ENCODE measurements around the gene SCARB2. TPM values are rescaled to one million over a fixed set of nuclear protein-coding genes. Genes with fewer than 3 reads are reported as not detected.

Gene SCARB2
- total RNA-seq, 2 donors from 2014 or later = 169 to 392 TPM

DNA sequence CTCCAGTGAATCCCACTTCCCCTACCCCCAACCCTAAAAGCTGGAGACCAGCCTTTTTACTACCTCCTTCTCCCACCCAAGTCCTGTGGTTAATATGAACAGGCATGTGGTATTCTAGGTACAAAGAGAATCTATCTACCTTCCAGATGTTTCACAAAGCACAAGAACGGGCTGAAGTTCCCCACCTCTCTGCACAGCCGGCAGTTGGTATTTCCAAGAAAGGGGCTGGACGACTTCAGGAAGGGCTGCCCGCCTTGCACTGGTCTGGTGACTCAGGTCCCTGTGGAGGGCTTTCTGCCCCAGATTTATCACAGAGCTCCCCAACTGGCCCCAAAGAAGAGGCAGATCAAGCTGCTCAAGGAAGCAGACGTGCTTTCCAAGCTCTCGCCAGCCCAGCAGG, 42.4 kb upstream of the SCARB2 start:
- DNase-seq (ENCODE audit: low spot score) = no peak
- Histone ChIP-seq H3K27me3 (replicated peaks; ENCODE audit: insufficient read depth) (no peaks in the 10 kb centered on the region), H3K36me3 (no peaks in the 10 kb centered on the region), H3K4me1 (replicated peaks) (no peaks in the 10 kb centered on the region), H3K9me3 (no peaks in the 10 kb centered on the region), H3K27ac (no peak overlapping the region), H3K4me3 (no peak overlapping the region)
- no peak for TF ChIP-seq POLR2AphosphoS5 (IDR thresholded peaks at IDR 0.05)
- TF ChIP-seq POLR2A (IDR thresholded peaks at IDR 0.05) = no peak
- TF ChIP-seq, protein P1, sequence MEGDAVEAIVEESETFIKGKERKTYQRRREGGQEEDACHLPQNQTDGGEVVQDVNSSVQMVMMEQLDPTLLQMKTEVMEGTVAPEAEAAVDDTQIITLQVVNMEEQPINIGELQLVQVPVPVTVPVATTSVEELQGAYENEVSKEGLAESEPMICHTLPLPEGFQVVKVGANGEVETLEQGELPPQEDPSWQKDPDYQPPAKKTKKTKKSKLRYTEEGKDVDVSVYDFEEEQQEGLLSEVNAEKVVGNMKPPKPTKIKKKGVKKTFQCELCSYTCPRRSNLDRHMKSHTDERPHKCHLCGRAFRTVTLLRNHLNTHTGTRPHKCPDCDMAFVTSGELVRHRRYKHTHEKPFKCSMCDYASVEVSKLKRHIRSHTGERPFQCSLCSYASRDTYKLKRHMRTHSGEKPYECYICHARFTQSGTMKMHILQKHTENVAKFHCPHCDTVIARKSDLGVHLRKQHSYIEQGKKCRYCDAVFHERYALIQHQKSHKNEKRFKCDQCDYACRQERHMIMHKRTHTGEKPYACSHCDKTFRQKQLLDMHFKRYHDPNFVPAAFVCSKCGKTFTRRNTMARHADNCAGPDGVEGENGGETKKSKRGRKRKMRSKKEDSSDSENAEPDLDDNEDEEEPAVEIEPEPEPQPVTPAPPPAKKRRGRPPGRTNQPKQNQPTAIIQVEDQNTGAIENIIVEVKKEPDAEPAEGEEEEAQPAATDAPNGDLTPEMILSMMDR (IDR thresholded peaks at IDR 0.05) = no peak
- 85% methylated on average over 6 of the region's 6 CpGs for WGBS
- intact Hi-C loops (cut with DNase I) = loop anchor here (10.0 kb wide), 1 partner anchor 159 kb away; no protein-coding TSS in a partner anchor

DNA sequence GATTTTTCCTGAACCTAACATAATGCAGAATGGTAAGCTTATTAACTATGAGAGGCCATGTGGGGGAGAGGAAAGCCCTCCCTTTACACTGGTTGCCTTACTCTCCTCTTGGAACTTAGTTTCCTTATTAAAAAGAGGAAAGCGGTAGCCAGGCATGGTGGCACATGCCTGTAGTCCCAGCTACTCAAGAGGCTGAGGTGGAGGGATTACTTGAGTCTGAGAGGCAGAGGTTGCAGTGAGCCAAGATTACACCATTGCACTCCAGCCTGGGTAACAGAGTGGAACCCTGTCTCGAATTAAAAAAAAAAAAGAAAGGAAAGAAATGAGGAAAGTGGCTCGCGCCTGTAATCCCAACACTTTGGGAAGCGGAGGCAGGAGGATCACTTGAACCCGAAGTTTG, 39.9 kb upstream of the SCARB2 start:
- intact Hi-C loops (cut with DNase I) = loop anchor here (5.0 to 10.0 kb wide), 3 partner anchors 41 to 161 kb away; partner anchors contain the start of gene SCARB2
- no peak overlapping the region for H3K27ac ChIP-seq
- 85% methylated on average over 6 of the region's 6 CpGs for WGBS
- no peaks in the 10 kb centered on the region for H3K4me1 ChIP-seq (replicated peaks)
- no peak for DNase-seq (ENCODE audit: low spot score)
- H3K4me3 ChIP-seq = no peak overlapping the region
- H3K27me3 ChIP-seq (replicated peaks; ENCODE audit: insufficient read depth) = no peaks in the 10 kb centered on the region
- H3K9me3 ChIP-seq = no peaks in the 10 kb centered on the region
- H3K36me3 ChIP-seq = no peaks in the 10 kb centered on the region
- TF ChIP-seq, protein P1 (IDR thresholded peaks at IDR 0.05) = no peak
- TF ChIP-seq POLR2AphosphoS5 (IDR thresholded peaks at IDR 0.05) = no peak
- TF ChIP-seq POLR2A (IDR thresholded peaks at IDR 0.05) = no peak

DNA sequence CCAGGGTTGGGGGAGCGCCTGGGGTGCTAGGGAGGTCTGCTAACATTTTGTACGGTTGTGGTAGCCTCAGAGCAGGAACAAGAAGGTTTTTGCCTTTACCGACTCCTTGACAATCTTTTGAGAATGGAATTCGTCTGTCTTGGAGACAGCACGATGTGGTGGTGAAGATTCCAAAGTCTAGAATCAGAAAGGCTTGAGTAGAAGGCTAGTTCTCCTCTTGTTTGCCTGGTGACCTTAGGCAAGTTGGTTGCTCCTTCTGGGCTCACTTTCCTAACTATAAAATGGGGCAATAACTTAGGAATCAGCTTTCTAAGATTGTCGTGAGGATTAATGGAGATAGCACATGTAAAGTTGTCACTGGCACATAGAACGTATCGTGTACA, 38.6 kb upstream of the SCARB2 start:
- intact Hi-C loops (cut with DNase I) = loop anchor here (5.0 to 10.0 kb wide), 3 partner anchors 40 to 163 kb away; partner anchors contain the start of gene SCARB2
- TF ChIP-seq POLR2AphosphoS5 (IDR thresholded peaks at IDR 0.05) = no peak
- TF ChIP-seq POLR2A (IDR thresholded peaks at IDR 0.05) = no peak
- TF ChIP-seq, protein P1 (IDR thresholded peaks at IDR 0.05) = no peak
- no peaks in the 10 kb centered on the region for H3K4me1 ChIP-seq (replicated peaks)
- H3K4me3 ChIP-seq = peak overlapping the region; percentile 57 to 66
- WGBS = 91% methylated on average over 8 of the region's 8 CpGs
- H3K27me3 ChIP-seq (replicated peaks; ENCODE audit: insufficient read depth) = no peaks in the 10 kb centered on the region
- no peaks in the 10 kb centered on the region for H3K36me3 ChIP-seq
- no peak for DNase-seq (ENCODE audit: low spot score)
- H3K27ac ChIP-seq = no peak overlapping the region
- H3K9me3 ChIP-seq = no peaks in the 10 kb centered on the region

DNA sequence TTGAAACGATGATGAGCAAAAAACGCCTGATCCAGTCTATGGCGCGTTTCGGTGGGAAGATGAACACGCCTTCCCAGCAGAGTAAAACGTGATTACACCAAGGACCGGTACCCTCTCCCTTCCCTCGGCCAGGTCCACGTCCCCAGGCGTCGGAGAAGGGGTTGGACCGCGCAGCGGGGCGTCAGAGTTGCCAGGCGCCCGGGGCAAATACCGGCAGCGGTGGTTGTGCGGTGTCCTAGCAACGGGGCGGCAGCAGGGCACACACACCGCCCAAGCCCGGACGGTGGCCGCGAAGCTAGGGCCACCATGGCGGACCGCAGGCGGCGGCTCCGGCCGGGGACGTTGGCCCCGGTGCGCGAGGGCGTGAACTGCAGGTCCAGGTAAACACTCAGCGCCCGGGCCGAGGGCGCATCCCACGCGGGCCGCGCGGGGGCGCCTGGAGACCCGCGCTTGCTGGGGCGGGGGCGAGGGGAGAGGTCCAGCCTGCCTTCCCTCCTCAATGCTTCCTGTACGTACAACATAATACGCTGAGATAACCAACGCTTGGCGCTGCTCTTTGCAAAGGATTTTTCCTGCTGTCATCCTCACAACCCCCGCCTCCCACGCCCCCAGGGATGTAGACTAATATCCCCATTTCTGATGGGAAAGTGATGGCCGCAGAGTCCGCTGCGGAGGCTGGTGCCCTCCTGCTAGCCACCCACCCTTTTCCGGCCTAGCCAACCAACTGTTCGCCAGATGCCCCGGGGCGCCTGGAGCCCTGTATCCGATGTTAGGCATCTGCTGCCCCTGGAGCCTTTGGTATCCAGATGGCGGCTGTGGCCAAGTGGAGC, 38.0 kb upstream of the SCARB2 start, which contains the start of gene FAM47E:
FAM47E (plus strand) TSS at position 281 of the 830 bp plus-strand sequence; CDS start at position 307, 26 bp downstream.
- Histone ChIP-seq H3K9me3 (no peaks in the 10 kb centered on the region), H3K4me3 (peak within 1 kb of the TSS; percentile 57 to 66), H3K4me1 (replicated peaks) (no peaks in the 10 kb centered on the region), H3K27me3 (replicated peaks; ENCODE audit: insufficient read depth) (no peaks in the 10 kb centered on the region), H3K27ac (peak within 1 kb of the TSS; percentile 48 to 58), H3K36me3 (no peaks in the 10 kb centered on the region)
- TF ChIP-seq POLR2AphosphoS5 (IDR thresholded peaks at IDR 0.05) (no peak), POLR2A (IDR thresholded peaks at IDR 0.05) (peak; percentile 37)
- TF ChIP-seq, protein P1 (IDR thresholded peaks at IDR 0.05) = peak in 3 of 4 experiments; percentile 32 to 62 (median 34)
- DNase-seq (ENCODE audit: low spot score) = peak; percentile 72
- intact Hi-C loops (cut with DNase I) = loop anchor here (2.0 to 10.0 kb wide), 4 partner anchors 39 to 163 kb away; partner anchors contain the start of genes SCARB2 and STBD1
- 8% methylated on average over 68 of the region's 68 CpGs for WGBS
